ENCODE data around the gene WDR70. TPM values are rescaled to one million over a fixed set of nuclear protein-coding genes. Genes with fewer than 3 reads are reported as not detected.

Gene WDR70
- polyA plus RNA-seq, 1 of the 3 experiments (the other 2 are of a cell fraction): 14.2 TPM

- Histone ChIP-seq H3K9me3 (no peaks in the 10 kb centered on the region), H3K4me1 (ENCODE audit: control insufficient read depth in 1 of 2, insufficient read depth in 2 of 2, low read depth in 1 of 2, low read length in 1 of 2) (peaks cover 28 to 86% of the 10 kb centered on the region in 2 experiments), H3K4me2 (0 out of 2 replicates have a peak overlapping the region, but pooled peaks have one; percentile 7), H3K4me3 (ENCODE audit: low read depth in 2 of 2, low read length in 1 of 2) (no peak overlapping the region), H3F3A (replicated peaks; ENCODE audit: insufficient read depth) (peaks cover 84% of the 10 kb centered on the region), H4K20me1 (ENCODE audit: insufficient read depth) (no peaks in the 10 kb centered on the region), H3K27me3 (ENCODE audit: insufficient read depth) (no peaks in the 10 kb centered on the region), H3K9ac (no peak overlapping the region), H3K9me2 (no peaks in the 10 kb centered on the region), H3K79me2 (ENCODE audit: insufficient read depth) (no peaks in the 10 kb centered on the region), H3K36me3 (replicated peaks in 1 of 2; ENCODE audit: control insufficient read depth in 1 of 2, insufficient read depth in 2 of 2, low read length in 1 of 2) (peaks cover 0 to 2% of the 10 kb centered on the region in 2 experiments), H2AFZ (ENCODE audit: low read depth) (no peak overlapping the region), H3K27ac (ENCODE audit: low read depth in 2 of 2, low read length in 1 of 2) (peak overlapping the region; percentile 63 to 92; a peak in 3 of 4 replicates)
- ChIA-PET CTCF (interaction anchor here (0.6 to 1.3 kb wide), 2 partner anchors 115 to 307 kb away, joined by 3 to 5 read pairs; no protein-coding TSS in a partner anchor), POLR2A (no interaction called here)
- 10% methylated on average over 2 of the region's 2 CpGs for WGBS (ENCODE audit: low lambda C conversion rate)
- DNase-seq: peak; percentile 33
- TF ChIP-seq SIN3A (IDR thresholded peaks at IDR 0.05; ENCODE audit: borderline replicate concordance, low read depth, low read length) (no peak), RFX5 (IDR thresholded peaks at IDR 0.05; ENCODE audit: low read length) (no peak), MEF2A (IDR thresholded peaks at IDR 0.05; ENCODE audit: borderline replicate concordance, low read depth) (no peak), POLR2AphosphoS5 (IDR thresholded peaks at IDR 0.05; ENCODE audit: low read depth, low read length) (peak; percentile 88), NFIC (IDR thresholded peaks at IDR 0.05; ENCODE audit: borderline replicate concordance) (peak; percentile 40; the same call in 1 of the 2 replicates), SMC3 (IDR thresholded peaks at IDR 0.05; ENCODE audit: low read depth, low read length) (no peak), EZH2phosphoT487 (IDR thresholded peaks at IDR 0.05; ENCODE audit: borderline replicate concordance, low read depth) (peak; percentile 51; the same call in 1 of the 2 replicates), FOSL2 (IDR thresholded peaks at IDR 0.05; ENCODE audit: borderline replicate concordance, low read depth) (0 out of 2 replicates have a peak, but pooled peaks have one; percentile 20), TCF12 (IDR thresholded peaks at IDR 0.05) (peak; percentile 97), IRF3 (IDR thresholded peaks at IDR 0.05; ENCODE audit: low read depth, low read length) (no peak), GATA2 (CRISPR knock-in tag; IDR thresholded peaks at IDR 0.05) (peak; percentile 95), USF2 (IDR thresholded peaks at IDR 0.05; ENCODE audit: borderline replicate concordance, low read depth, low read length) (peak; percentile 7; the same call in 1 of the 2 replicates), RCOR1 (IDR thresholded peaks at IDR 0.05; ENCODE audit: low read length) (peak; percentile 98), FOXJ3 (CRISPR knock-in tag; IDR thresholded peaks at IDR 0.05) (peak; percentile 55; the same call in 1 of the 2 replicates), TAF1 (IDR thresholded peaks at IDR 0.05; ENCODE audit: borderline replicate concordance, low read depth, low read length) (no peak), TEAD4 (IDR thresholded peaks at IDR 0.05; ENCODE audit: borderline replicate concordance, insufficient read depth) (peak; percentile 85), CHD2 (IDR thresholded peaks at IDR 0.05; ENCODE audit: low read length, partially characterized antibody) (peak; percentile 81), JUND (IDR thresholded peaks at IDR 0.05) (peak; percentile 49; the same call in 1 of the 2 replicates), EP300 (IDR thresholded peaks at IDR 0.05; ENCODE audit: borderline replicate concordance in 1 of 2, low read depth in 1 of 2, low read length in 1 of 2) (peak; percentile 72 to 93), MAX (IDR thresholded peaks at IDR 0.05; ENCODE audit: low read depth) (0 out of 2 replicates have a peak, but pooled peaks have one; percentile 41), RAD21 (IDR thresholded peaks at IDR 0.05; ENCODE audit: low read length) (no peak), FOXM1 (IDR thresholded peaks at IDR 0.05; ENCODE audit: low read depth) (peak; percentile 57), USF1 (IDR thresholded peaks at IDR 0.05; ENCODE audit: borderline replicate concordance, low read depth) (peak; percentile 71; the same call in 1 of the 2 replicates)
- TF ChIP-seq, protein P1, sequence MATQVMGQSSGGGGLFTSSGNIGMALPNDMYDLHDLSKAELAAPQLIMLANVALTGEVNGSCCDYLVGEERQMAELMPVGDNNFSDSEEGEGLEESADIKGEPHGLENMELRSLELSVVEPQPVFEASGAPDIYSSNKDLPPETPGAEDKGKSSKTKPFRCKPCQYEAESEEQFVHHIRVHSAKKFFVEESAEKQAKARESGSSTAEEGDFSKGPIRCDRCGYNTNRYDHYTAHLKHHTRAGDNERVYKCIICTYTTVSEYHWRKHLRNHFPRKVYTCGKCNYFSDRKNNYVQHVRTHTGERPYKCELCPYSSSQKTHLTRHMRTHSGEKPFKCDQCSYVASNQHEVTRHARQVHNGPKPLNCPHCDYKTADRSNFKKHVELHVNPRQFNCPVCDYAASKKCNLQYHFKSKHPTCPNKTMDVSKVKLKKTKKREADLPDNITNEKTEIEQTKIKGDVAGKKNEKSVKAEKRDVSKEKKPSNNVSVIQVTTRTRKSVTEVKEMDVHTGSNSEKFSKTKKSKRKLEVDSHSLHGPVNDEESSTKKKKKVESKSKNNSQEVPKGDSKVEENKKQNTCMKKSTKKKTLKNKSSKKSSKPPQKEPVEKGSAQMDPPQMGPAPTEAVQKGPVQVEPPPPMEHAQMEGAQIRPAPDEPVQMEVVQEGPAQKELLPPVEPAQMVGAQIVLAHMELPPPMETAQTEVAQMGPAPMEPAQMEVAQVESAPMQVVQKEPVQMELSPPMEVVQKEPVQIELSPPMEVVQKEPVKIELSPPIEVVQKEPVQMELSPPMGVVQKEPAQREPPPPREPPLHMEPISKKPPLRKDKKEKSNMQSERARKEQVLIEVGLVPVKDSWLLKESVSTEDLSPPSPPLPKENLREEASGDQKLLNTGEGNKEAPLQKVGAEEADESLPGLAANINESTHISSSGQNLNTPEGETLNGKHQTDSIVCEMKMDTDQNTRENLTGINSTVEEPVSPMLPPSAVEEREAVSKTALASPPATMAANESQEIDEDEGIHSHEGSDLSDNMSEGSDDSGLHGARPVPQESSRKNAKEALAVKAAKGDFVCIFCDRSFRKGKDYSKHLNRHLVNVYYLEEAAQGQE (IDR thresholded peaks at IDR 0.05; ENCODE audit: low read depth, low read length): no peak
- TF ChIP-seq, protein P2, sequence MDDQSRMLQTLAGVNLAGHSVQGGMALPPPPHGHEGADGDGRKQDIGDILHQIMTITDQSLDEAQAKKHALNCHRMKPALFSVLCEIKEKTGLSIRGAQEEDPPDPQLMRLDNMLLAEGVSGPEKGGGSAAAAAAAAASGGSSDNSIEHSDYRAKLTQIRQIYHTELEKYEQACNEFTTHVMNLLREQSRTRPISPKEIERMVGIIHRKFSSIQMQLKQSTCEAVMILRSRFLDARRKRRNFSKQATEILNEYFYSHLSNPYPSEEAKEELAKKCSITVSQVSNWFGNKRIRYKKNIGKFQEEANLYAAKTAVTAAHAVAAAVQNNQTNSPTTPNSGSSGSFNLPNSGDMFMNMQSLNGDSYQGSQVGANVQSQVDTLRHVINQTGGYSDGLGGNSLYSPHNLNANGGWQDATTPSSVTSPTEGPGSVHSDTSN (IDR thresholded peaks at IDR 0.05): peak; percentile 86
These were observed 341.4 kb downstream of the WDR70 start for GRCh38 chr5:37720550-37720952.
